Psoas muscle (tissue), 8 donors: ENCODE results near the gene PPP2R3B. TPM values are rescaled to one million over a fixed set of nuclear protein-coding genes. Genes with fewer than 3 reads are reported as not detected.

Experiments
- ATAC-seq, 4 donors: fragments of 200-7000 bp; cut with Tn5 transposase; one replicate each; pipeline ENCODE4 v1.9.1; 2020; ENCODE audit warnings: moderate library complexity in 3 of 4, mild to moderate bottlenecking in 2 of 4
- DNase-seq, 2 donors: peaks; one replicate each; pipeline ENCODE4 v3.0.0-alpha.2; 2020
- H3K27ac ChIP-seq: fragments of 200-600 bp; one replicate; pipeline ENCODE4 v1.8.0; 2022
- H3K27me3 ChIP-seq, 3 donors: fragments of 200-600 bp in 1 of 3; one replicate each; pipeline versions ENCODE4 v1.6.1 to v1.8.0; 2013 to 2022; ENCODE audit warnings: low read length in 2 of 3, mild to moderate bottlenecking in 2 of 3, moderate library complexity in 1 of 3; ENCODE audit not compliant: insufficient read depth in 3 of 3
- H3K36me3 ChIP-seq, 2 donors: fragments of 200-600 bp in 1 of 2; one replicate each; pipeline versions ENCODE4 v1.6.1 to v1.8.0; 2013 to 2022; ENCODE audit warnings: low read depth in 1 of 2, mild to moderate bottlenecking in 1 of 2, moderate library complexity in 1 of 2; ENCODE audit not compliant: insufficient read depth in 1 of 2
- H3K4me1 ChIP-seq: fragments of 200-600 bp; one replicate; pipeline ENCODE4 v1.8.0; 2022
- H3K4me3 ChIP-seq: fragments of 200-600 bp; one replicate; pipeline ENCODE4 v1.8.0; 2022; ENCODE audit warnings: mild to moderate bottlenecking
- H3K9me3 ChIP-seq: fragments of 200-600 bp; one replicate; pipeline ENCODE4 v1.8.0; 2022
- CTCF ChIP-seq: fragments of 200-600 bp; IDR thresholded peaks from one replicate; pipeline ENCODE4 v1.8.0; 2022; ENCODE audit warnings: antibody characterized with exemption
- WGBS, 3 donors: extraction: QIAGEN DNeasy Blood & Tissue Kit; methylation state at CpG; one replicate each; pipeline versions ENCODE4 v1.1.6 to v1.1.7; 2013; 5-methylcytosine and 5-hydroxymethylcytosine counted together
- intact Hi-C, 2 donors: fragments of 100-400 bp; cut with DNase I; formaldehyde crosslinking; loops; one replicate each; pipeline versions ENCODE4 v1.11.0 to v1.14.2; 2022
- polyA plus RNA-seq, 3 donors: library from polyadenylated mRNA; stranded (reverse); fragments of 200-250 nt; gene quantifications; one replicate each; pipeline ENCODE4 v1.2.3, GENCODE V29; 2013
- total RNA-seq, 4 donors: library from RNA; stranded (reverse); fragmentation: NEBNext Ultra II Directional in 2 of 4; extraction: Animal tissue kit (Norgen Biotek cat#: 25700) in 2 of 4; gene quantifications; one replicate each; pipeline versions ENCODE4 v1.2.1 to v1.2.4, GENCODE V29; 2021 to 2023
- donor health status: healthy with polysubstance abuse.
- donor health status: DM: no; HTN: no; CAD: no; lungs with moderate emphysema.
- donor health status: Bipolar disorder and iron deficiency.
- donor health status: healthy.
- donor health status: DM: yes; HTN: yes; CAD: no.
- donor health status: DM: no; HTN: no; CAD: no.
- donor health status: DM: no; HTN: no; CAD: no.
- donor health status: DM: yes; HTN: yes; CAD: no.

Gene PPP2R3B
- total and polyA plus RNA-seq, 7 donors = 32.3 to 156 (median 77.2) TPM

- Histone ChIP-seq H3K9me3 (no peaks in the 10 kb centered on the region), H3K27me3 (no peaks in the 10 kb centered on the region), H3K27ac (no peak overlapping the region), H3K4me3 (no peak overlapping the region), H3K36me3 (peaks cover 0 to 49% of the 10 kb centered on the region in 2 donors), H3K4me1 (no peaks in the 10 kb centered on the region)
- DNase-seq (no peak), ATAC-seq (no peak)
- 90 to 93% (median 92%) methylated on average over 7 of the region's 7 CpGs for WGBS, 3 donors
- TF ChIP-seq CTCF = no peak
- intact Hi-C loops = no loop called here
Observed at GRCh38 chrX:287670-288069, 99.0 kb downstream of the PPP2R3B start.

DNA sequence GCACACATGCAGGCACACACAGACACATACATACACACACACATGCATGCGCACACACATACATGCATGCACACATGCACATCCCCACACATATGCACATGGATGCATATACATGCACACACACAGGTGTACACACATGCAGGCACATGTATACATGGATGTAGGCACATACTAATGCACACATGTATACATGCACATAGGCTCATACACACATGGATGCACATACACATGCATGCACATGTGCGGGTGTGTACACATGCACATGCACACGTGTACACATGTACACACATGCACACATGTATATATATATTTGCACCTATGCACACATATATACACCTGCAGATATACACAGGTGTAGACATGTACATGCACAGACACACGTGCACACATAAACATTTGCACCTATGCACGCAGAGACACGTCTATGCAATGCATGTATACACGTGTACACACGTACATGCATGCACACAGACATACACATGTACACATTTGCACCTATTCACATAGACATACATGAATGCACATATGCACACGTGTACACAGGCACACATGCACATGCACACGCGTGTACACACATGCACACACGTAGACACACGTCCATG, 101.5 kb downstream of the PPP2R3B start:
- WGBS, 3 donors = 92 to 95% (median 95%) methylated on average over 13 of the region's 13 CpGs
- Histone ChIP-seq H3K27ac (no peak overlapping the region), H3K36me3 (peaks cover 0 to 30% of the 10 kb centered on the region in 2 donors), H3K9me3 (no peaks in the 10 kb centered on the region), H3K4me1 (no peaks in the 10 kb centered on the region), H3K4me3 (no peak overlapping the region), H3K27me3 (no peaks in the 10 kb centered on the region)
- intact Hi-C loops = no loop called here
- DNase-seq (no peak), ATAC-seq (no peak)
- TF ChIP-seq CTCF = no peak

Other genes with a start within 250 kb of the PPP2R3B start
- gene PLCXD1, start 105.5 kb downstream of the PPP2R3B start, total RNA-seq = 1 to 10 TPM in 3 of 4 donors, under 1 TPM in 1; 0.89 to 3.0 (median 2.0) TPM
- 10 to 100 TPM in 1 of 3 donors, 1 to 10 TPM in 2; 1.2 to 16.3 (median 2.3) TPM for gene PLCXD1, start 105.5 kb downstream of the PPP2R3B start, polyA plus RNA-seq
- 10 to 100 TPM; 48.5 to 54.5 (median 50.9) TPM for gene GTPBP6, start 68.1 kb downstream of the PPP2R3B start, total RNA-seq
- gene GTPBP6, start 68.1 kb downstream of the PPP2R3B start, polyA plus RNA-seq = 10 to 100 TPM; 48.1 to 63.4 (median 49.0) TPM
- gene SHOX, start 243.9 kb upstream of the PPP2R3B start, total RNA-seq = not detected
- gene SHOX, start 243.9 kb upstream of the PPP2R3B start, polyA plus RNA-seq = under 1 TPM in 2 of 3 donors, not detected in 1; under 0.01 to 0.03 TPM